WERI-Rb-1 (cell line): ENCODE data around the gene SERTAD1.
A peak's percentile ranks its signal among the peaks of the same experiment; 100 is the strongest.

Experiments
- DNase-seq: peaks from one replicate; pipeline ENCODE4 v3.0.0-alpha.2; 2020
- H3K27ac ChIP-seq: fragments of 250-450 bp; sonication (Bioruptor Pico); 2 replicates; pipeline ENCODE4 v1.5.1; 2020; ENCODE audit warnings: mild to moderate bottlenecking, moderate library complexity
- H3K27me3 ChIP-seq: fragments of 250-450 bp; sonication (Bioruptor Pico); 2 replicates; pipeline ENCODE4 v1.5.1; 2021; ENCODE audit warnings: mild to moderate bottlenecking, low read depth, moderate library complexity; ENCODE audit not compliant: insufficient read depth, severe bottlenecking
- H3K36me3 ChIP-seq: fragments of 250-450 bp; sonication (Bioruptor Pico); 2 replicates; pipeline ENCODE4 v1.5.1; 2020; ENCODE audit warnings: mild to moderate bottlenecking, moderate library complexity
- H3K4me3 ChIP-seq: 2 replicates; pipeline ENCODE4 v1.5.1; 2011; ENCODE audit warnings: low read depth, mild to moderate bottlenecking, control low read depth, low read length
- H3K9me3 ChIP-seq: fragments of 250-450 bp; sonication (Bioruptor Pico); 2 replicates; pipeline ENCODE4 v1.5.1; 2021; ENCODE audit warnings: mild to moderate bottlenecking, moderate library complexity; ENCODE audit not compliant: severe bottlenecking
- TF ChIP-seq, protein P1 (sequence below): IDR thresholded peaks from 2 replicates; pipeline ENCODE4 v1.5.1; 2011; ENCODE audit warnings: low read depth, mild to moderate bottlenecking, control low read depth, inconsistent platforms, low read length

Gene SERTAD1

GRCh38 chr19:40417643-40417981 is 8.2 kb downstream of the SERTAD1 start:
- no peaks in the 10 kb centered on the region for H3K9me3 ChIP-seq
- no peak overlapping the region for H3K4me3 ChIP-seq
- DNase-seq, result no peak
- TF ChIP-seq, protein P1, sequence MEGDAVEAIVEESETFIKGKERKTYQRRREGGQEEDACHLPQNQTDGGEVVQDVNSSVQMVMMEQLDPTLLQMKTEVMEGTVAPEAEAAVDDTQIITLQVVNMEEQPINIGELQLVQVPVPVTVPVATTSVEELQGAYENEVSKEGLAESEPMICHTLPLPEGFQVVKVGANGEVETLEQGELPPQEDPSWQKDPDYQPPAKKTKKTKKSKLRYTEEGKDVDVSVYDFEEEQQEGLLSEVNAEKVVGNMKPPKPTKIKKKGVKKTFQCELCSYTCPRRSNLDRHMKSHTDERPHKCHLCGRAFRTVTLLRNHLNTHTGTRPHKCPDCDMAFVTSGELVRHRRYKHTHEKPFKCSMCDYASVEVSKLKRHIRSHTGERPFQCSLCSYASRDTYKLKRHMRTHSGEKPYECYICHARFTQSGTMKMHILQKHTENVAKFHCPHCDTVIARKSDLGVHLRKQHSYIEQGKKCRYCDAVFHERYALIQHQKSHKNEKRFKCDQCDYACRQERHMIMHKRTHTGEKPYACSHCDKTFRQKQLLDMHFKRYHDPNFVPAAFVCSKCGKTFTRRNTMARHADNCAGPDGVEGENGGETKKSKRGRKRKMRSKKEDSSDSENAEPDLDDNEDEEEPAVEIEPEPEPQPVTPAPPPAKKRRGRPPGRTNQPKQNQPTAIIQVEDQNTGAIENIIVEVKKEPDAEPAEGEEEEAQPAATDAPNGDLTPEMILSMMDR, result no peak
- no peaks in the 10 kb centered on the region for H3K36me3 ChIP-seq
- no peaks in the 10 kb centered on the region for H3K27me3 ChIP-seq
- H3K27ac ChIP-seq, result no peak overlapping the region

DNA sequence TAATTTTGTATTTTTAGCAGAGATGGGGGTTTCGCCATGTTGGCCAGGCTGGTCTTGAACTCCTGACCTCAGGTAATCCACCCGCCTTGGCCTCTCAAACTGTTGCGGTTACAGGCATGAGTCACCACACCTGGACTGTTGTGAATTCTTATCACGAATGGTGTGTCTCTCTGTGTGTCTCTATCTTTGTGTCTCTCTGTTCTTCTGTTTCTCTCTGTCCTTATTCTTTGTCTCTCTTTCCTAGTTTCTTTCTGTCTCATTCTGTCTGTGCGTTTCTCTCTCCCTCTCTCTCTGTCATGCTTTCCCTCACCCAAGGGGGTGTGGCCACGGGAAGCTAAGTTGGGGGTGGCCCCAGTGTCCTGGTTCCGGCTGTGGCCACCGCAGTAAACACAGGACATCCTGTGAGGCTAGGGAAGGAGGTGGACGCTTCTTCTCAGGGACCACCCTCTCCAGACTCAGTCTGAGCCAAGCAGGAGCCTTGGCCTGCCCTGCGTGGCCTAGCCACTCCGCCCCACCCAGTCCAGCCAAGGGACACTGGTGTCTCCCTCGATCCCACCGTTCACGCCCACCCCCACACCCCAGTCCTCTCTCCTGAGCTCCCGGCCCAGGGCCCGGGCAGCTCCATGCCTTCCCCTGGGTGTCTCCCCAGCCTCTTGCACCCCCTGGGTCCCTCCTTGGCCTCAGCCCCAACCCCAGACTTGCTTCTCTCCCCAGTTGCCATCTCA is 8.7 kb downstream of the SERTAD1 start:
- TF ChIP-seq, protein P1, result no peak
- no peaks in the 10 kb centered on the region for H3K36me3 ChIP-seq
- H3K9me3 ChIP-seq, result no peaks in the 10 kb centered on the region
- DNase-seq, result peak; percentile 36
- H3K4me3 ChIP-seq, result no peak overlapping the region
- no peaks in the 10 kb centered on the region for H3K27me3 ChIP-seq
- H3K27ac ChIP-seq, result no peak overlapping the region

GRCh38 chr19:40415768-40416167 is 10.0 kb downstream of the SERTAD1 start:
- no peaks in the 10 kb centered on the region for H3K9me3 ChIP-seq
- no peak for DNase-seq
- TF ChIP-seq, protein P1, result no peak
- H3K27ac ChIP-seq, result no peak overlapping the region
- H3K36me3 ChIP-seq, result no peaks in the 10 kb centered on the region
- no peaks in the 10 kb centered on the region for H3K27me3 ChIP-seq
- no peak overlapping the region for H3K4me3 ChIP-seq

DNA sequence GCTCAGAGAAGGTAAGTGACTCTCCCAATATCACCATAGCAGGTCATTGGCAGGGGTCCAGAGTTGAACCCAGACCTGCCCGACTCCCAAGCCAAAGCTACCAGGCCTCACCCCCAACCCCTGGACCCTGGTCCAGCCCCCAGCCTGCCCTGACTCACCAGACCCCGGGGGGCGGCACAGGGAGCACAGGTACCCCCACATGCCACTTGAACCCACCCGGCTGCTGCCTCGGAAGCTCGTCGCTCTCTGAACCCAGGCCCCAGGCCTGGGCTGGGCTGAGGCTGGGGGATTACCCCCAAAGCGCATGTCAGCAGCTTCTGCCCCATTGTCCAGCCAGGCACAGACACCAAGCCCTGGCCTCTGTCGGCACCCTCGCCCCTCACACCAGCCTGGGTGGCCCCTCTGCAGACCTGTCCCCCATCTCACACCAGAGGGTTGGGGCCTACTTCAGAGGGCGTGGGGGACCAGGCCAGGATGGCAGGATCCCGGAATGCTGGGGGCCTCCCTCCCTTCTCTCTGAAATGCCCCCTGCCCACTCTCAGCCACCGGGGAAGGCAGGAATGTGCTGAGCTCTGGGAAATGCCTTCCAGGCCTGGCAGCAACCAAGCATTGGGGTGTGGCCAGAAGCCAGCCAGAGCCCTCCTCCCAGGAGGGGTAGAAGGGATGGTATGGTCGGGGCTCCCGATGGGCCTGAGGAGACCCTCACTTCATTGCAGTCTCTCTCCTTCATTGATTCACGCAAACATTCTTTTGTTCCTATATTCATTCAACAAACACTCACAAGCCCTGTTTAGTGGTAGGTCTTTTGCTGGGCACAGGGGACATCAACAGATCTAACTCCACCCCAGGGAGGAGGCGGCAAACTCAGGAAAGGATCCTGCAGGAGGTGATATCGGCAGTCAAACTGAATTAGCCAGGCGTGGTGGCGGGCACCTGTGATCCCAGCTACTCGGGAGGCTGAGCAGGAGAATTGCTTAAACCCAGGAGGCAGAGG is 11.0 kb downstream of the SERTAD1 start:
- TF ChIP-seq, protein P1, result no peak
- no peaks in the 10 kb centered on the region for H3K27me3 ChIP-seq
- H3K27ac ChIP-seq, result no peak overlapping the region
- H3K36me3 ChIP-seq, result no peaks in the 10 kb centered on the region
- H3K9me3 ChIP-seq, result no peaks in the 10 kb centered on the region
- H3K4me3 ChIP-seq, result no peak overlapping the region
- no peak for DNase-seq

DNA sequence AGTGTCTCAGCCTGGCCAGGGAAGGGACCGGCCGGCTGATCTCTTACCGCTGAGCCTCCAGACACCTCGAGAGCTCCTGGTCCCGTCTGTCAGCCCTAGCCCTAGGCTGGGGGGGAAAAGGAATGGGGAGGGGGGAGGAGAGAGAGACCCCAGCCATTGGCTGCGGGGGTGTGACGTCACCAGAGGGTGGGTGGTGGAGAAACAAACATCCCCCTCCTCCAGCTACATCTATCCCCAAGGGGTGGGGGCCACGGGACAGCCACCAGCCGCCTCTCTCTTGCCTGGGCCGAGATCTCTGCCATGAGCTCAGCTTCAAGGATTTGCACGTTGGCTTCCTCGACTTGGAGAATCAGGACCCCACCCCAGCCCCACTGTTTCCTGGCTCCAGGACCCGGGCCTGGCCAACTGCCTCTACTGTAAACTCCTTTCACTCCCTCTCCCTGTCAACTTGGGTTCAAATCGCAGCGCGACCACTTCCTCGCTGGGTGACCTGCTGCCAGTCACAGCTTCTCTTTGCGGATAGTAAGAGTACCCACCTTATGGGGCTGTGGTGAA is 12.4 kb downstream of the SERTAD1 start, which contains the start of gene PRX:
TSS of gene PRX (minus strand) at position 88 of the 555 bp plus-strand sequence. CDS start 5,446 bp downstream, outside the sequence.
- TF ChIP-seq, protein P1, result no peak
- Histone ChIP-seq H3K27me3 (no peaks in the 10 kb centered on the region), H3K4me3 (no peak within 1 kb of the TSS), H3K9me3 (no peaks in the 10 kb centered on the region), H3K27ac (no peak within 1 kb of the TSS), H3K36me3 (no peaks in the 10 kb centered on the region)
- DNase-seq, result peak; percentile 77
